GM18867 (cell line): ENCODE data around the gene PRDM16.
"Not testable (repeated sequence)": the region's sequence is repeated elsewhere in the genome, so short reads cannot be mapped to it uniquely, and the experiment has no call there.

Experiments used
- ATAC-seq: cut with Tn5 transposase; IDR thresholded peaks from one replicate; pipeline ENCODE4 v1.9.1; 2021; ENCODE audit warnings: mild to moderate bottlenecking, moderate library complexity; ENCODE audit not compliant: unreplicated experiment

The PRDM16 gene

DNA sequence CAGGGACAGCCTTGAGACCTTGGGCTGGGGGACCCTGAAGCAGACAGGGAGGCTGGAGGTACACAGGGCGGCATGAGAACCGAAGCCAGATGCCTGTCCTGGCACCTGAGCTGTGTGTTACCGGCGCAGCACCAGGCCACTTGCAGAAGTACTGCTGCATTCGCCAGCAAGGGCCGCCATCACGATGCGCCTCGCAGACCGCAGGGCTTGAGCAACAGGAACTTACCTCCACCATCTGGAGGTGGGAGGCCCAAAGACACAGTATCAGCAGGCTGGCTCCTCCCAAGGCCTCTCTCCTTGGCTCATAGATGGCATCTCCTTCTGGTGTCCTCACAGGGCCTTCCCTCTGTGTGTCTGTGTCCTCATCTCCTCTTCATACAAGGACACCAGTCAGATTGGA lies 90.1 kb downstream of the PRDM16 start:
- no peak for ATAC-seq

DNA sequence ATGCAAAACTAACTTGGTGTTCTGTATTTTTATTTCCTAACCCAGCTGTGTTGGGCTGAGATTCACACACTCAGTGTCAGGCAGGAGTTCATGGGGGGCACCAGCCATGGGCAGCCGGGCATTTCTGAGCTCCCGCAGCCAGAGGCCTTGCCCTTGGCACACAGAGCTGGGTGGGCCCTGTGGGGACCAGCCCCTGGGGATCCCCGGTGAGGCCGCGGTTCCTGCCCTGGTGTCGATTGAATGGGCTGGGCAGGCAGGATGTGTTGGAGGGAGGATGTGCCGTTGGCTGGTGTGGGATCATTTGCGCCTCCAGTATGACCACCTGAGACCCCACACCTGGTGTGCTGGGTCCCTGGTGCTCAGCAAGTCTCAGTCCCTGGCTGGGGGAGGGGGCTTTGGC lies 91.0 kb downstream of the PRDM16 start:
- no peak for ATAC-seq

DNA sequence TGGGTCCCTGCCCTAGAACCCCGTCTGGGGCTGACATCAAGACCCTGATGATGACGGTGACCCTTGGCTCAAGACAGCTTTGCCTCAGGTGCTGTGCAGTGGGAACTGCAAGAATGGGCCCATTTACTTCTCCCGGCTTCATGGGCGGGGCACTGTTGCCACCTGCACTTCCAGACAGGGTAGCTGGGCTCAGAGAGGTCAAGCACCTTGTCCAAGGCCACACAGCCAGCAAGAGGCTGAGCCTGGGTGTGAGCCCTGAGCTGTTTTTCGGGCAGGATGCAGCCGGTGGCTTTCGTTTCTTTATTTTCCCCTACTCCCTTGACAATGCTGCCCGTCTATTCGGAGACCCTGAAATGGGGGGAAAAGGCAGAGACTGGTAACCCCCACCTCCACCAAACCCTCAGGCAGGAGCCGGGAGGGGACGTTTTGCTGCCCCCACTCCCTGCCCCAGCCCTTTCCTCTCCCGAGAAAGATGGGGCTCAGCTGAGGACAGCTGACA lies 91.7 kb downstream of the PRDM16 start:
- ATAC-seq, result no peak

DNA sequence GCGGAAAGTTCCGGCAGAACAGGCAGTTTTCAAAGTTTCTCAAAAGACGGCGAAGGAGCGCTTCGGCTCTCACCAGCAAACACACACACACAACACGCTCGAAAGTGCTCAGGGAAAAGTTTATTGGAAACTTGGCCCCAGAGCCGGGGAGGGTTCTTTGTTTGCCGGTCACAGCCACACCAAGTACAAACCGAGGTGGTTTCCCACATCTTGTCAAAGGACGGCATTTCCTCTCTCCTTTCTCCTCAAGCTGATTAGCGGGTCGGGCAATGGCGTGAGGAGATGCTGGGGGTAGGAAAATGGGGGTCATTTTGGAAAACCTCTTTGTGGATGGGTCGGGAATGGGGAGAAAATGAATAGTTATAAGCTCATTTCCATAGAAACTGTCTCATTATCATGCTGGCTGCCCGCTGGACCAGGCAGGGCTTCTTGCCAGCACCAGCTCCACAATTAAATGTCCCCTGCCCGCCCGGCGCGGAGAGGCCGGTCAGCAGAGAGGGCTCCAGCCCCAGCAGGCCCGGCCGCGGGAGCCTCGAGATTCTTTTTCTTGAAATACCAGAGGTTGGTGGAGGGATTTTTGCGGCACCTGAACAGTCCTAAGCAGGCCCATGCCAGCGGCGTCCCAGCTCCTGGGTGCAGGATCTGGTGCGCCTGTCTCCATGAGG lies 92.3 kb downstream of the PRDM16 start:
- ATAC-seq, result no peak

DNA sequence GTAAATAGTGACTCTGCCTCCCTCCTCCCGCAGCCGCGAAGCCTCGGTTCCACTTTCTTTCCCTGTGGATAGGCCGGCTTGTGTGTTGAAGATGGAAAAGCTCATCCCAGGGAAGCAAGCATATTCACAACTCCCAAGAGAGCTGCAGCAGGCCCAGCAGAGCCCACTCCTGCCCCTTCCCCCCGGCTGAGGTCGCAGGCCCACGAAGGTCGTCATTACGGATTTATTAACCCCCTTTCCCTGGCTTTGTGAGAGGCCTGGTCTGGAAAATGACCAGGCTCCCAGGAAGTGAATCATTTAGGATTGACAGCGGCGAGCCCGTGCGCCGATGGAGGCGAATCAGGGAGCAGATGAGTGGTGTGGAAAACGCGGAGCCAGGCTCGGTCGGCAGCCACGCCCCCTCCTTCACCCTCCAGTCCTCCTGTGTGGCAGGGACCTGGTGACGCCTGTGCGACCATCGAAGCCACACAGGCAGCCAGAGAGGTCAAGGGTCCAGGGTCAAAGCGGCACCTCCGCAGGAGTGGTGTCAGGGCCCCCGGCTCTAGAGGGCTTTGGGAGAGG lies 93.4 kb downstream of the PRDM16 start:
- no peak for ATAC-seq

DNA sequence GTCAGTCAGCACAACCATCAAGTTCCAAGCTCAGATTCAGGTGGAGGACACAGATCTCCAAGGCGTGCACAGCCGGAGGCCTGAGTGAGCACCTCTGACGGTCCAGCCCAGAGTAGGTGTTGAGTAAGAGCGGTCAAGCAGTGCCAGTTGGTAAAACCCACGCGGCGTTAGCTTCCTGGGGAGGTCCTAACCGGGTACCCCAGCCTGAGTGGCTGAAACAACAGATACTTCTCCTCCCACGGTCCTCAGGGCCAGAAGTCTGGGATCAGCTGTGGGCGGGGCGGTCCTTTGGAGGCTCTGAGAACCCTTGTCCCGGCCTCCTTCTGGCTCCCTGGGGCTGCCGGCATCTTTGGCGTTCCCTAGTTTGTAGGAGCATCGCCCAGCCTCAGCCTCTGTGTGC lies 94.4 kb downstream of the PRDM16 start:
- ATAC-seq, result no peak

DNA sequence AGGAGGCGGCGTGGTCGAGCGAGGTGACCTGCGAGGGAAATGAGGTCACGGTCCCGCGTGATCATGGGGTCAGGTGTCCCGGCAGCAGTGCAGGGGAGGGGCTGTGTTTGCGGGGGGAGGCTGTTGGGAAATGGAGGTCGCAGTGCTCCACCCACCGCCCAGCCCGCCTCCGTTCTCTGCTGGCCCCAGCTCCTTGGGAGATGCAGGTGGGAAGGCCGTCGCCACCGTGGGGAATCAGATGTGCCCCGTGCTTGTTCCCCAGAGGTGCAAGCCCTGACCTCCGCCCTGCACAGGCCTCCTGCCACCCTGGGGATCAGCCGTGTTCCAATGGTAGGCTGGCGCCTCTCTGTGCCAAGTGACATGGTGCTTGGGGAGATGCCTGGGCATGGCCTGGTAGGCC lies 95.7 kb downstream of the PRDM16 start:
- ATAC-seq, result no peak

DNA sequence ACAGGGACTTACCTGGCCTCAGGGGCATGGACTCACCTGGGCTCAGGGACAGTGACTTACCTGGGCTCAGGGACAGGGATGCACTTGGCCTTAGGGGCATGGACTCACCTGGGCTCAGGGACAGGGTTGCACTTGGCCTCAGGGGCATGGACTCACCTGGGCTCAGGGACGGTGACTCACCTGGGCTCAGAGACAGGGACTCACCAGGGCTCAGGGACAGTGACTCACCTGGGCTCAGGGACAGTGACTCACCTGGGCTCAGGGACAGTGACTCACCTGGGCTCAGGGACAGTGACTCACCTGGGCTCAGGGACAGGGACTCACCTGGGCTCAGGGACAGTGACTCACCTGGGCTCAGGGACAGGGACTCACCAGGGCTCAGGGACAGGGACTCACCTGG lies 96.2 kb downstream of the PRDM16 start:
- ATAC-seq, result not testable (repeated sequence)

DNA sequence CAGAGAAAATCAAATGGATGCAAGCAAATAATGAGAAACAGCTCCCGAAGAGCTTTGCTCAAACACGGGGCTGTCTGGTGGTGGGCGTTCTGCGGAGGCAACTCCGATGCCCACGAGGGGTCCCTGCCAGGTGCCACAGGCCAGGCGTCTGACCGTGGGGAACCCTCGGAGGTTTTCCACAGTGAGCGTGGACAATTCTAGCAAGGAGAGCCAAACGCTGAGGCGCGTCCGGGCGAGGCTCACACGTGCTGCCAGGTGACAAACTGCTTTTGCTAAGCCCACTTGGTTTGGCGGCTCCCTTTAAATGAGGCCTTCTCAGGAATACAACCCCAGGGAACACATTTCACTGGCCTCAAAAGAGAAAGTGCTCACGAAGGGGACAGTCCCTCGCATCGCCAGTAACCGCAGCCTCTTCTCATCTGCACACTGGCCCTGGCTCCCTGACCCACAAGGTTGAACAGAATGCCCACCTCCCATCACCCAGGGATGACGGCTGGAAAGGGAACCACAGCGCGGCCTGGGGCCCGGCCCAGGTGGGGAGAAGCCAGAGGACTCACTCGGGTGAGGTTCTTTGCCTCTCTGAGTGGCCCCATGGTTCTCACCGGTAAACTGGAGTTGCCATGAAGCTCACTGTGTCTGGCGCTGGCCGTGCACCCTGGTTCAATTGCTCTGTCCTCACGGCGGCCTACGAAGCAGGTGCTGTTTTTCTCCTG lies 97.4 kb downstream of the PRDM16 start:
- no peak for ATAC-seq

DNA sequence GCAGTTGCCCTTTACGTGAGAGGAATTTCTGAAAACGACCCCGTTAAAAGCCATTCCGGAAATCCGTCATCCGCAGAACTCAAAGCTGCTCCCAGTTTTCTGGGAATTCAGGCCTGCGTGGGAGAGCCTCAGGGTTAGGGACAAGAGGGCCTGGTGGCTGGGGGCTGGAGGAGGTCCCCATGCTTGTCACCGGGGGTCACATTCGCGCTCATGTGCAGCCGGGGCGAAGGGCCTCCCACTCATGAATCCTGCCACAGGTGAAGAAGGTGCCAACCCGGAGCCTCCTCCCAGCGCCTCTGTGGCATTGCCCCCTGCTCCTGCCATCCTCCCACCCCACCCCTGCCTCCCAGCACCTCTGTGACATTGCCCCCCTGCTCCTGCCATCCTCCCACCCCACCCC lies 98.3 kb downstream of the PRDM16 start:
- no peak for ATAC-seq

DNA sequence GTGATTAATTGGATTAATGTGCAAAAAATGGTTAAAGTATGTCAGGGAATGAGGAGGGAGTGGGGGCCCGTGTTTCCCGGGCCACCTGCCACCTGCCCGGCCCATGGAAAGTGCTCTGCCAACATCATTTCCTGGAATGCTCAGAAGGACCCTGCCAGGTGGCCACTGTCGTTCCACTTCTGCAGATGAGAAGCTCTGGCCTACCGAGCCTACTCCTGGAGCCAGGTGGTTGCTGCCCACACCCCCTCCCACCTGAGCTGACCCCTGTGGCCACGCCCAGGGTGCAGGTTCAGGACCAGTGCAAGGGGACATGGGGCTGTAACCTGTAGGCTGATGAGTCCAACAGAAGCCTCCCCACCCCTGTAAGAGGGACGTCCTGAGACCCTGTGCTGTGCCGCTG lies 99.7 kb downstream of the PRDM16 start:
- ATAC-seq, result no peak

DNA sequence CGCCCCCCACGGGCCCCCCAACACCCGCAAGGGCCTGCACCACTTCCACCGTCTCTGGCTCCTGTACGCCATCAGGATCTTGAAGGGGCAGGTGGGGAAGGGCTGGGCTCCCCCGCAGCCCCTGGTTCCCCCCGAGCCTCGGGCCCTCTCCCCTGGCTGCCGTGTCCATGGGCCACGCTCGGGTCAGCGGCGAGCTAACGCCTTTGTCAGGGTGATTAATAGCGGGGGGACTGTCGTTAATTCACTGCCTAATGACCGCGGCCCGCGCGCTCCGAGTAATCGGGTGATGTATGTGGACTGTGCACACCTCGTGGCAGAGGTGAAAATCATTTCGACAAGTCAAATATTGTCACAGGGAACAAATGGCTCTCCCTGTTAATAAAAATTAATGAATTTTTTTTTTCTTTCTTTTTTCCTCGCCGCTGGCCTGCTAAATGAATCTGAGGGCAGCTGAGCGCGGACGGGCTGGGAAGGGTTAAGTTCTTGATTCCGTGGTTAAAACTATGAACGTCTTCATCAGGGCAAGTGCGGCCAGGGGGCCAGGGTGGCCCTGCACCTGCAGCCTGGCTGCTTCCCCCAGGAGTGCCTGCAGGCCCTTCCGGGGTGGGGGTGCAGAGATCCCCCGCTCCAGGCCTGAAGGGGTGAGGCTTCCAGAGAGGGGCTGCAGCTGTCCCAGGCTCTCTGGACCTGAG lies 100.8 kb downstream of the PRDM16 start:
- no peak for ATAC-seq

DNA sequence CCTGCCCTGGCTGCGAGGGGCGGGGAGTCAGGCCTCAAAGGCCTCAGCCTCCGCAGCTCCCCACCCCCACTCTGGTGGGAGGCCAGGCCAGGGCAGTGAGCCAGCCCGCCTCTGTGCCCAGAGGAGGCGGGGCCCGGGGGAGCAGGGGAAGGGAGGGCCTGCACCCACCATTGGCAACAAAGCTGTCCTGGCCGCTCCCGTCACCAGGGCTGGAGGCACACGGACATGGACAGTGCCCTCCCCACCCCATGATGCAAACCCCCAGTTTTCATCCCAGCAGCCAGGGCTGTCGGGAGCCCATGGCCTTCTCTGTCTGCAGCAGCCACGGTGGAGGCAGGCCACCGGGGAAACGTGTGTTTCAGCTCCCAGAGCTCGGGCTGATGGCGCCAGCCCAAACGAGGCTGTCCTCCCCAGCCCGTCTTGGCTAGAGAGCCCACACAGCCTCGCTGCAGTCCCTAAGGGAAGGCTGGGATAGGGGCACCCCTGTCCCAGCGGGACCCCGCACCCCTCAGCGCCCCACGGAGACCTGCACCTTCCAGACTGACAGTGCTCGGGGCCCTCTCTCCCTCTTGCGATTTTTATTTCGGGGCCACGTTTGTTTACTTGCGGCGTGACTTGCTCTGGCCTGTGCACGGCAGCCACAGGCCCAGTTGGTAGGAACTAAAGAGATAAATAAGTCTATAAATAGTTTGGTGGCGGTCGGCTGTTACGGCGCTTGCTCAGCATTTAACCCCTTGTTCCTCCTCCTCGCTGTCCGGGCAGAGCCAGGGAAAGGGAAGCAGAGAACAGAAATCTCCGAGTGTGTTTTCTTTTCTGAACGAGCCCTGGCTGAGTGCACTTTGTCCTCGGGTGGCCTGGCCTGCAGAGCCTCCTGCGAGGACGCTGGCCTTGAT lies 101.8 kb downstream of the PRDM16 start:
- ATAC-seq, result no peak

DNA sequence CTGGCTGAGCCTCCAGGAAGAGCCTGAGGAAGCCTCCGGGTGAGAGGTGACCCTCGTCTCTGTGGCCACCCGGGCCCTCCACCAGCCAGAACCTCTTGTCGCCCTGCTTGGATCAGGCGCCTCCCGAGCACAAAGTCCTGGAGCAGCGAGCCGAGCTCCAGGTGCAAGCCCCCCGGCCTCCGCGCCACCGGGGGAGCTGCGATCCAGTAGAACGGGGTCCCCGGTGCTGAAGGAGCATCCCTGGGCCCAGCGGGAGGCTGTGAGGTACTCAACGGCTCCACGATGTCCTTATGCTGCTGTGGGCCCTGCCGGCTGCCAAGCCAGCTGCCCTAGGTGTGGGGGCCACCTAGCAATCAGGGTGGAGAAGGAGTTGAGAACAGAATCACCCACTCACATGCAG lies 102.8 kb downstream of the PRDM16 start:
- no peak for ATAC-seq

DNA sequence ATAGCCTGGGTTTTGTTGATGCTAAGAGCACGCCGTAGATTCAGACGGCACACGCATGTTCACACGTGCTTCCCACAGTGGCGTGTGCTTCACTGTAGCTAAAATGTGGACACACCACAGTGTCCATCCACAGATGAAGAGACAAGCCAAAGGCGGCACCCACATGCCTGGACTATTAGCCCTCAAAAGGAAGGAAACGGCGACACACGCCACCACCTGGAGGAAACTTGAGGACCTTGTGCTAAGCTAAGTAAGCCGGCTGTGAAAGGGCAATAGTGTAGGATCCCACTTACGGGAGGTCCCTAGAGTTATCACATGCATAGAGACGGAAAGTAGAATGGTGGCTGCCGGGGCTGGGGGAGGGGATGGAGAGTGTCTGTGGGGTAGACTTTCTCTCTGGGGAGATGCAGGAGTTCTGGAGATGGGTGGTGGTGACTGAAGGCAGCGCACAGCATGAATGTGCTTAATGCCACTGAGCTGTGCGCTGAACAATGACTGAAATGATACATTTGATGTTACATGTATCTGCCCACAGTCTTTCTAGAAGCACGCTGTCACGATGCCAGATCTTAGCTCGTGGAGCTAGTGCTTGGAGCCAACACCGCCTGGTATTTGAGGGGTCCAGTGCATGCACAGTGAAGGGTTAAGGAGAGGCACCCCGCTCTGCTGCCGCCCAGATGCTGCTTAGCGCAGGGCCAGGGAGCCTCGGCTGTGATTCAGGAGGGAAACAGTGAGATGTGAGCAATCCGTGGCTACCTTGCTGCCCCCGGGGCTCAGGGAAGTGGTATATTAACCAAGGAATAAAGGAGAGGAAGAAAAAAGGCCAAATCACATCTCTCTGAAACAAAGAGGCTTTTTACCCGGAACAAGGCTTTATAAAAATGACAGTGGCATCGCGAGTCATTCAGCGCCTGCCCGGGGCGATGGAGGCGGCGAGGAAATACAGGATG lies 103.7 kb downstream of the PRDM16 start:
- ATAC-seq, result no peak

DNA sequence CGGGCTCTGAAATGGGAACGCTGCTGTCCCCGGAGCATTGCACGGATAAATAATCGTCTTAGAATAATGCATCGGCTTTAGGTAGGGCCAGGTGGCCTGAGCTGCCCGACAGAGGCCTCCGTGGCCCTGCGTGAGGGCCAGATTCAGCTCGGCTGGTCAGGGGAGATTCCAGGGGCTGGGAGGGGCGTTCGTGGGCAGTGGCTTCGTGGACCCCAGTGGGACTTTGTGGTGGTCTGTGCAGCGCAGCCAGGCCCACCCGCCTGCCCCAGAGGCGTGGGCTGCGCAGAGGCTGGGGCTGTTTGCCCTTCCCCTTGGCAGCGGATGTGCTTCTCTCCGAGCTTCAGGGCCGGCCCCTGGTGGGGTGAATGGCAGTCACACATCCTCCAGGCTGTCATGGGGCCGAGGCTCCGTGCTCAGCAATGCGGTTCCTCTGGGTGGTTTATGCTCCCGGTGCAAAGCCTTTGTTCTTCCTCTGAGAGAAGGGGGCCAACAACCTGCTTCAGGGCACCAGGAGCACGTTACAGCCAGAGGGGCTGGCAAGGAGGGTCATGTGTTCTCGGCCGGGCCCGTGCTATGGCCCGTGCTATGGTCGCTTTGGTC lies 104.5 kb downstream of the PRDM16 start:
- ATAC-seq, result no peak

DNA sequence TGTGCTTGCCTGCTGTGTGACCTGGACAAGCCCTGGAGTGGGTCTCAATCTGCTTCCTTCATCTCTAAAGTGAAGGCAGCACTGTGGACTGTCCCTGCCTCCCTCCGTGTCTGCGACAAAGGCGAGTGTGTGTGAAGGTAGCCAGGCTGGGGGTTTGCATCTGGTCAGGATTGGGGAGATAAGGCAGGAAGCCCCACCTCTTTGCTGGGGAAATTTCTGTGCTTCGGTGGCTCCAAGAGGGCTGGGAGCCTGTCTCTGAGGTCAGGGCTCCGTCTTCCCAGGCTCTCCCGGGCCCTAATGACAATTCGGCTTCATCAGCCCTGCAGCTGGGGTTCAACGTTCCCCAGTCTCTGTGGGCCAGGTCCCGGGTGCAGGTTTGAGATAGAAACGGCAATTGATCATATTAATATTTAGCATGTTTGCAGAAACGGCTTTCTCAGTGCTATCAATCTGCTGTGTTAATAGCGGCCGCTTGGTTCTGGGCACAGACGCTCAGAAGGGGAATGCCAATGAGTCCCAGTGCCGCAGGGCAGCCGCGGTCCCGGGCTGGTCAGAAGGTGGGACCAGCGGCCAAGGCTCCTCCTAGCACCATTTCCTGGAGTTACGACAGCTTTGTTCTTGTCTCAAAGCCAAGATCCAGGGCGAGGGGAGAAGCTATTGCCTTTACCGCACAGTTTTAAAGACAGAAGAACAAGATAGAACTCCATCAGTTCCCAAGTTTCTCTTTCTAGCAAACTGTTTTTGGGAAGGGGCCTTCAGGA lies 105.7 kb downstream of the PRDM16 start:
- ATAC-seq, result no peak

DNA sequence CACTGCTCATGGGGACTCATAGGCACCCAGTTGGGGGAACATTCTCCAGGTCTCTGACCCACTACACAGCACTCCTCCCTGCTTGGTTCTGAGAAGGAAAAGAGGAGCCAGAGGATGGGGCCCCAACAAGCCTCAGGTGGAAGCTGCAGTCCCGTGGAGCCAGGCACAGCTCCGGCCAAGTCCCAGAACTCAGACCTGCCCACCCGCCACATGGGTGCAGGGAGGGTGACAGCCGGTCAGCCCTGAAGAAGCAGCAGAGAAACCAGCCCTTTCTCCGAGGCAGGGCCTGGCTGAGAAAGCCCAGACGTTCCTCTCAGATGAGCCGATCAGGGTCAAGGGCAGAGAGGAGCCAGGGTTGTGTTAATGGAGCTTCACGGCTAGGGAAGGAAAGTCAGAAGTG lies 106.5 kb downstream of the PRDM16 start:
- ATAC-seq, result no peak
